ENCODE measurements around the gene DDX1. TPM values are rescaled to one million over a fixed set of nuclear protein-coding genes. Genes with fewer than 3 reads are reported as not detected.

The DDX1 gene
- total and polyA plus RNA-seq, 10 of the 15 experiments (the other 5 are each of a cell fraction or from before 2014, with no cell fraction given), result 53.2 to 134 (median 85.6) TPM

- TF ChIP-seq PKNOX1 (IDR thresholded peaks at IDR 0.05), result no peak
- no peak for TF ChIP-seq ASH2L (IDR thresholded peaks at IDR 0.05; ENCODE audit: borderline replicate concordance, low read depth)
- TF ChIP-seq YY1 (IDR thresholded peaks at IDR 0.05; ENCODE audit: low read depth, low read length), result no peak
- TF ChIP-seq RBBP5 (conservative IDR thresholded peaks at IDR 0.05), result no peak
- no peak for TF ChIP-seq KDM1A (IDR thresholded peaks at IDR 0.05; ENCODE audit: borderline replicate concordance)
- TF ChIP-seq CEBPZ (IDR thresholded peaks at IDR 0.05; ENCODE audit: low read depth, low read length), result no peak
- no peak for TF ChIP-seq IRF5 (IDR thresholded peaks at IDR 0.05; ENCODE audit: borderline replicate concordance)
- no peak for TF ChIP-seq ZNF592 (IDR thresholded peaks at IDR 0.05)
Measured at GRCh38 chr2:15616429-15616828, 24.8 kb downstream of the DDX1 start (continued).
